ENCODE measurements around the gene RASSF4.

The RASSF4 gene

GRCh38 chr10:44959247-44960087 is at the start of gene RASSF4:
Gene RASSF4 (plus strand): TSS chr10:44959802. CDS start chr10:44970203, 10,401 bp downstream.
- peak; percentile 86 to 88 for DNase-seq (ENCODE audit: low read depth in 2 of 2)

GRCh38 chr10:44909910-44910309 is 49.7 kb upstream of the RASSF4 start:
- no peak for DNase-seq (ENCODE audit: low read depth in 2 of 2)

- DNase-seq (ENCODE audit: low read depth in 2 of 2) = no peak
These were observed 49.0 kb upstream of the RASSF4 start for GRCh38 chr10:44910602-44911001.

- DNase-seq (ENCODE audit: low read depth in 2 of 2) = no peak
These were observed 48.5 kb upstream of the RASSF4 start, which contains the start of gene TMEM72 for GRCh38 chr10:44911081-44911540. Gene TMEM72 (plus strand): TSS chr10:44911337. CDS start chr10:44911513, 176 bp downstream.

GRCh38 chr10:44911951-44912350 is 47.7 kb upstream of the RASSF4 start:
- DNase-seq (ENCODE audit: low read depth in 2 of 2) = no peak

- no peak for DNase-seq (ENCODE audit: low read depth in 2 of 2)
These were observed 46.1 kb upstream of the RASSF4 start for GRCh38 chr10:44913350-44914081.

- DNase-seq (ENCODE audit: low read depth in 2 of 2) = no peak
These were observed 44.7 kb upstream of the RASSF4 start for GRCh38 chr10:44914891-44915290.

GRCh38 chr10:44916429-44916828 is 43.2 kb upstream of the RASSF4 start:
- no peak for DNase-seq (ENCODE audit: low read depth in 2 of 2)

- DNase-seq (ENCODE audit: low read depth in 2 of 2) = no peak
These were observed 41.8 kb upstream of the RASSF4 start for GRCh38 chr10:44917848-44918247.

GRCh38 chr10:44920252-44920651 is 39.4 kb upstream of the RASSF4 start:
- no peak for DNase-seq (ENCODE audit: low read depth in 2 of 2)

- DNase-seq (ENCODE audit: low read depth in 2 of 2) = no peak
These were observed 38.5 kb upstream of the RASSF4 start for GRCh38 chr10:44921061-44921460.

GRCh38 chr10:44921506-44921905 is 38.1 kb upstream of the RASSF4 start:
- DNase-seq (ENCODE audit: low read depth in 2 of 2) = no peak

- DNase-seq (ENCODE audit: low read depth in 2 of 2) = no peak
These were observed 37.6 kb upstream of the RASSF4 start for GRCh38 chr10:44922021-44922420.

GRCh38 chr10:44922796-44923545 is 36.6 kb upstream of the RASSF4 start:
- DNase-seq (ENCODE audit: low read depth in 2 of 2) = no peak

- DNase-seq (ENCODE audit: low read depth in 2 of 2) = no peak
These were observed 36.0 kb upstream of the RASSF4 start for GRCh38 chr10:44923611-44924010.

GRCh38 chr10:44924261-44925040 is 35.2 kb upstream of the RASSF4 start:
- no peak for DNase-seq (ENCODE audit: low read depth in 2 of 2)

GRCh38 chr10:44925224-44925623 is 34.4 kb upstream of the RASSF4 start:
- DNase-seq (ENCODE audit: low read depth in 2 of 2) = no peak

GRCh38 chr10:44925811-44926750 is 33.5 kb upstream of the RASSF4 start:
- no peak for DNase-seq (ENCODE audit: low read depth in 2 of 2)

GRCh38 chr10:44926751-44927351 is 32.8 kb upstream of the RASSF4 start:
- DNase-seq (ENCODE audit: low read depth in 2 of 2) = no peak

- DNase-seq (ENCODE audit: low read depth in 2 of 2) = no peak
These were observed 32.2 kb upstream of the RASSF4 start for GRCh38 chr10:44927352-44927751.
